ENCODE results near the gene BID. TPM values are rescaled to one million over a fixed set of nuclear protein-coding genes. Genes with fewer than 3 reads are reported as not detected.

BID gene
- total and polyA plus RNA-seq, 2 of the 8 experiments (the other 6 are each of a cell fraction or from before 2014, with no cell fraction given) = 39.3 to 114 TPM

DNA sequence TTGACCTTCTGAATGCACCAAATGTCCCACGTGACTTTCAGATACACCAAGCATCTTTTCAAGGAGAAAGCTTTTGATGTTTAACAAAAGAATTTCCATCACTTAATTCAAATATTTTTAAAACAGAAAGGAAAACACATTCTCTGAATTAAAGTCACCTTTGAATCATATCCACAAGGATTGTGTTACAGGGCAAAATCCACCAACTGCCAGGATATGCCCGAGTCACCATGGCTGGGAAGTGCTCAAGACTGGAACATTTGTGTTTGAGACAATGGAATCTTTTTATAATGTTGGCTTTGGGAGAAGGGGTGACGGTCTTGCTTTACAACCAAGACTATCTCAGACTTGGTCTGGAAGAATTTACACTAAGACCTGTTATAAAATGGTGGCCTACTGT lies 40.8 kb downstream of the BID start:
- Histone ChIP-seq H2BK20ac (ENCODE audit: low read length) (no peak overlapping the region), H4K91ac (replicated peaks; ENCODE audit: insufficient read length, low read length) (no peak overlapping the region), H3K27ac (ENCODE audit: low read depth, low read length) (no peak overlapping the region), H4K20me1 (replicated peaks in 1 of 2; ENCODE audit: control insufficient read depth in 1 of 2, insufficient read depth in 2 of 2, low read length in 2 of 2) (no peaks in the 10 kb centered on the region), H3K23me2 (ENCODE audit: low read depth, low read length) (no peaks in the 10 kb centered on the region), H2BK120ac (replicated peaks; ENCODE audit: low read depth, low read length) (no peak overlapping the region), H4K5ac (ENCODE audit: insufficient read length, low read depth, low read length) (no peak overlapping the region), H4K8ac (ENCODE audit: extremely low read depth, insufficient read depth, low read length) (no peak overlapping the region), H3K23ac (ENCODE audit: insufficient read length) (no peak overlapping the region), H3K79me1 (ENCODE audit: low read depth, low read length) (no peaks in the 10 kb centered on the region), H3K27me3 (replicated peaks in 1 of 4; ENCODE audit: control insufficient read depth in 3 of 4, extremely low read depth in 1 of 4, insufficient read depth in 3 of 4, low read length in 3 of 4) (no peaks in the 10 kb centered on the region), H2AFZ (ENCODE audit: low read length) (no peak overlapping the region), H3K4me3 (ENCODE audit: extremely low read depth in 1 of 4, insufficient read depth in 2 of 4, low read depth in 3 of 4, low read length in 4 of 4) (no peak overlapping the region), H3K4ac (replicated peaks; ENCODE audit: insufficient read length, low read depth, low read length) (no peak overlapping the region), H2BK5ac (ENCODE audit: low read depth, low read length) (no peak overlapping the region), H2BK12ac (ENCODE audit: low read depth, low read length) (no peak overlapping the region), H3K14ac (ENCODE audit: insufficient read length) (no peak overlapping the region), H3K4me1 (replicated peaks in 1 of 4; ENCODE audit: control insufficient read depth in 3 of 4, insufficient read depth in 4 of 4, low read length in 3 of 4) (no peaks in the 10 kb centered on the region), H3K4me2 (ENCODE audit: insufficient read depth in 1 of 2, low read depth in 2 of 2, low read length in 2 of 2) (no peak overlapping the region), H3K9ac (replicated peaks in 1 of 4; ENCODE audit: extremely low read depth in 1 of 4, low read depth in 3 of 4, low read length in 3 of 4) (no peak overlapping the region), H2AK5ac (ENCODE audit: low read depth, low read length) (no peak overlapping the region), H3K36me3 (ENCODE audit: control insufficient read depth in 2 of 4, insufficient read depth in 4 of 4, low read length in 3 of 4) (peaks cover 0 to 17% (median 11%) of the 10 kb centered on the region in 4 experiments; a peak in 7 of 8 replicates), H2BK15ac (ENCODE audit: low read length) (no peak overlapping the region), H3K18ac (ENCODE audit: extremely low read depth, low read length) (no peak overlapping the region), H3K9me3 (ENCODE audit: insufficient read depth in 2 of 2, low read depth in 1 of 2, low read length in 1 of 2) (no peaks in the 10 kb centered on the region), H3K79me2 (ENCODE audit: control insufficient read depth in 1 of 2, insufficient read depth in 2 of 2, low read length in 2 of 2) (no peaks in the 10 kb centered on the region), H3K56ac (replicated peaks; ENCODE audit: insufficient read length, low read depth, low read length) (no peak overlapping the region)
- DNase-seq (ENCODE audit: low read depth in 1 of 2, low spot score in 2 of 2) (no peak), FAIRE-seq (no peak)
- WGBS, 2 experiments (ENCODE audit: extremely low coverage in 1 of 2, insufficient coverage in 1 of 2, insufficient read length in 1 of 2, insufficient replicate concordance in 2 of 2, low coverage in 1 of 2, low lambda C conversion rate in 2 of 2, missing lambda C conversion rate in 1 of 2) = 93% methylated on average over 3 of the region's 3 CpGs; no CpG with 5 or more reads in 1 of the 2 experiments
- ChIA-PET POLR2A (ENCODE audit: partially characterized antibody) (interaction anchor here (1.1 kb wide), 1 partner anchor 19 kb away, joined by 3 read pairs; no protein-coding TSS in a partner anchor), CTCF (ENCODE audit: partially characterized antibody) (interaction anchor here (1.2 kb wide), 1 partner anchor 41 kb away, joined by 4 read pairs; no protein-coding TSS in a partner anchor)
- TF ChIP-seq CBX8 (IDR thresholded peaks at IDR 0.05; ENCODE audit: borderline replicate concordance, low read depth, low read length) (no peak), TBP (IDR thresholded peaks at IDR 0.05; ENCODE audit: low read depth, low read length) (no peak)
